Activated effector memory CD4-positive, alpha-beta T cell treated with anti-CD3 and anti-CD28 coated beads, Interleukin-2, amount 50 U/mL, for 16 hours (primary cell): ENCODE data around the gene SLX4IP.

Source experiments
- DNase-seq: peaks from one replicate; pipeline ENCODE4 v3.0.0-alpha.2; 2020

SLX4IP gene

GRCh38 chr20:10524034-10524476 is 89.0 kb downstream of the SLX4IP start:
- DNase-seq: no peak

GRCh38 chr20:10524643-10525042 is 89.5 kb downstream of the SLX4IP start:
- DNase-seq: no peak

- DNase-seq: no peak
Observed at GRCh38 chr20:10527781-10528180, 92.7 kb downstream of the SLX4IP start.

- no peak for DNase-seq
Observed at GRCh38 chr20:10530883-10531282, 95.8 kb downstream of the SLX4IP start.

GRCh38 chr20:10531848-10532247 is 96.7 kb downstream of the SLX4IP start:
- no peak for DNase-seq

DNA sequence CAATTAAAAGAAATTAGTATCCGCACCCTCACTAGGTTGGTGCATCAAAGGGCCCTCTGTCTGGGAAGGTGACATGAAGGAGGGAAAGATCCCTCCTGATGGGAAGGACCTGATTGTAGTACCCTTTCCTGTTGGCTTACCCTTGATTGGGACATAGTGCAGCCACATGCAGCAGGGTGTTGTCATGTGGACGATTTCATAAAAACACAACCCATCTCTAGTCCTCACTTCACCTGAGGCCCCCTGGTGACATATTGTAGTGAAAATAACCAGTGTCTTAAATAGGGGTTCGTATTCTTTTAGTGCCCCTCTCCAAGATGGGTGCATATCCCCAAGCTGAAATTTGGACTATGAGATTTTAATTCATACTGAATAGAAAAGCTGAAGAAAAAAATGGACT is 97.3 kb downstream of the SLX4IP start:
- DNase-seq: no peak

GRCh38 chr20:10536531-10536930 is 101.4 kb downstream of the SLX4IP start:
- no peak for DNase-seq

- DNase-seq: no peak
Observed at GRCh38 chr20:10537850-10538480, 102.9 kb downstream of the SLX4IP start.

DNA sequence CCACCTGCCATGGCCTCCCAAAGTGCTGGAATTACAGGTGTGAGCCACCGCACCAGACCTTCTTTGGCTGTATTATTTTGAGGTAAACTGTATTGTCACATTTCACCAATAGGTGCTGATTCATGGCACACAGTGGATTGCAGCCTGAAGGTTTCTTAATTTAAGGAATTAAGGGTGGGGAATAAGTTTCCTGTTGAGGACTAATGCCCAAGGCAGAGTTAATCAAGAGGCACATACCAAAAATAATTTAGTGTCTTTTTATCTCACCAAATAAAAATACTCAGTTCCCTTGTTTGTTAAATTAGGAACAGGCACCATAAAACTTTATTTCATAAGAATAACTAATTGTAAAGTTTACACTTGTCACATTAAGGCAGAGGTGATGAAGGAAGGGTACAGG is 103.7 kb downstream of the SLX4IP start:
- no peak for DNase-seq

DNA sequence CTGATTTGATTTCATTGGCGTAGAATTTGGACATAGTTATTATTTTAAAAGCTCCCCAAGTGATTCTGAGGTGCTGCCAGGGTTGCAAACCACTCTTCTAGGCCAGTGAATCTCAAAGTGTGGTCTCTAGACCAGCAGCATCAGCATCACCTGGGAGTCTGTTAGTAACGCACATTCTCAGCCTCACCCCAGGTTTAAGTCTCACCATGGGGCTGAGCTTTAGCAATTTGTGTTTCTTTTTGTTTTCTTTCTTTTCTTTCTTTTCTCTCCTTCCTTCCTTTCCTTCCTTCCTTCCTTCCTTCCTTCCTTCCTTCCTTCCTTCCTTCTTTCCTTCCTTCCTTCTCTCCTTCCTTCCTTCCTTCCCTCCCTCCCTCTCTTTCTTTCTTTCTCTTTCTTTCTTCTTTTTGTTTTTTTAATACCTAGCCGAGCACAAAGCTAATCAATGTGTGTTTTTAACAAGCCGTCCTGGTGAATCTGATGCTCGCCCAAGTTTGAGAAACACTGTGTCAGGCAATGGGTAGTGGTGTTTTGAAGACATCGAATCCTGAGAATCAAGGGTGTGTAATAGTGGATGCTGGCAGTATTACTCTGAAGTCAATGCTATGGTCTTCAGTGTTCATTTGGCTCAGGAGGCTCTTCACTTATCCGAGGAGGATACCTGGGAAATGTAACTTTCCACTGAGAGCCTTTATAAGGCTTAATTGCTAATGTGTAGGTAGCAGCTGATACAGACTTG is 104.9 kb downstream of the SLX4IP start:
- DNase-seq: no peak

DNA sequence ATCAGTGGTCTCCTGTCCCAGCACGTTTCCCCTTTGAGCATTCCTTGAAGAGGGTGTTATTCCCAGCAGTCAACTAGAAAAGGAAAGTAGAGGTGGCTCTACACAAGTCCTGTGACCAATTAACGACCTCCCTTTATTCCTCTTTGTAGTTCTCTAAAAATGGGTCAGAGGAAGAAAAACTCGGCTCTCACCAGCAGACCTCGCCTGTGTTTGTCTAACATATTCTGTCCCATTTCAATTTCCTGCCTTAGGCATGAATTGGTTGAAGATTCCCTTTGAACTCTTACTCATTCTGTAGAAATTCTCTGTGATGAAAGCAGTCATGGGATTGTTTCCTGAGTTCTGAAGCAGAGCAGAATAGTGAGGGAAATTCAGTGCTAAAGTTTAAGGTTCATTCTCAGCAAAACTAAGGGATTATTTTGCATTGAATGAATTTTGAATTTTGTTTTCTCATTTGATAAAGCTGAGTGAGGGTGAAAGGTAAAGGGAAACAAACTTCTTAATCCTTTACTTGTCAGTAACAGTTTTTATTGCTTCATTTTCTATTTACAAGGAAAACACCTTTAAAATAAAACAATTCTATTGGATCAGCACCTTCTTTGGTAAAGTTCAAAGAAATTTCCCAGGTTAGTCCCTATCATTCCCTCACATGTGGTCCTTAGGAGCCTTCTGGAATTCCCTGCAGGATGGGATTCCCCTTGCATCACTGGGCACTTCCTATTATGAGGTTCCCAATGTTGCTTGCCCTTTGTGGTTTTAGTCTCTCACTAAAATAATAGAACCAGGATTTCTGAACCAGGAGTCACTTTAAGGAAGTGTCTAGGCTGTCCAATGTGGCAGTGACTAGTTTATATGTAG is 105.8 kb downstream of the SLX4IP start:
- no peak for DNase-seq

GRCh38 chr20:10541668-10542411 is 106.7 kb downstream of the SLX4IP start:
- DNase-seq: no peak

DNA sequence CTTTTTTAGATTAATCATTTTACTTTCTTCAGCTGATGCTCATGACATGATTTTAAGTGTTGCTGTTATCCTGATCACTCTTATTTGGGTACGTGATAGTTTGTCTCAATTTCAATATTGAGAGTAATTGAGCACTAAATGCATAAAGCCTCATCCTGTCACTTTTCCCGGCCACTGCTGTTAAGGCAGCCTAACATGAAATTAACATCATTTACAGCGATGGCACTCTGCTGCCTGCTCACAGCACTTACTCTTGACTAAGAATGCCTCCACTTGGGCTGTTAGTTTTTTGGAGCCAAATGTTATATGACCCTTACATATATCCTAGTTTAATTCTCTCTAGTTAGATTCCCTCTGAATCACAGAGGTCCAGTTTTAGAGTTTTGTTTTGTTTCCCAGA is 107.3 kb downstream of the SLX4IP start:
- no peak for DNase-seq

DNA sequence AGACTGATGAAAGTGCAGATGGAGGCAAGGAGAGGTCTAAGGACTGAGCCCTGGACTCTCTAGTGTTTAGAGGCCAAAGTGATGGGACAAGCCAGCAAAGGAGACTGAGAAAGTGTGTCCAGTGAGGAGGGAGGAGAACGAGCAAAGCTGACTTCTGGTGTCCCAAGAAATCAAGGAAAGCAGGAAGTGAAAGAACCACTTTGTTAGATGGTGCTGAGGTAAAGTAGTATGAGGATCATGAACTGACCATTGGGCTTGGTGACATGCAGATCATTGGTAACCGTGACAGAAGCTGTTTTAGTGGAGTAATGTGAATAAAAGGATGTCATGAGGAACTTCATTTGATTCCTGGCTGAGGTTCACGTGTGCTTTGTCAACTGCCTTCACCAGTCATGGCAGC is 108.4 kb downstream of the SLX4IP start:
- DNase-seq: no peak

- no peak for DNase-seq
Observed at GRCh38 chr20:10547276-10548114, 112.4 kb downstream of the SLX4IP start.

DNA sequence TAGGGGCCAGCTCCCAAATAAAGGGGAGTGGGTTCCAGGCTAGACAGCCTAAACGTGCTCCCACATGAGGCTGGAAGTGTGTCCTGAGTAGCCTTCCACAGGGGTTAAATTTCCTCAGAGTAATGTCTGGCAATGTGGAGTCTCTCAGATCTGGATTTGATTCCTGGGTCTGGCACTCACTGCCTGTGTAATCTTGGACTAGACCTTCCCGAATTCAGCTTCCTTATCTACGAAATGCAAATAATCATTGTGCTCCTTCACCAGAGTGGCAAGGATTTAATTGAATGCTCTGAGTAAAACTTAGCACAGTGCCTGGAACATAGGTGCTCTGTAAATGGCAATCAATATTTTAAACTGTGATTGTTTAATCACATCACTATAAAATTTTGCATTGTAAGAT is 114.4 kb downstream of the SLX4IP start:
- no peak for DNase-seq

DNA sequence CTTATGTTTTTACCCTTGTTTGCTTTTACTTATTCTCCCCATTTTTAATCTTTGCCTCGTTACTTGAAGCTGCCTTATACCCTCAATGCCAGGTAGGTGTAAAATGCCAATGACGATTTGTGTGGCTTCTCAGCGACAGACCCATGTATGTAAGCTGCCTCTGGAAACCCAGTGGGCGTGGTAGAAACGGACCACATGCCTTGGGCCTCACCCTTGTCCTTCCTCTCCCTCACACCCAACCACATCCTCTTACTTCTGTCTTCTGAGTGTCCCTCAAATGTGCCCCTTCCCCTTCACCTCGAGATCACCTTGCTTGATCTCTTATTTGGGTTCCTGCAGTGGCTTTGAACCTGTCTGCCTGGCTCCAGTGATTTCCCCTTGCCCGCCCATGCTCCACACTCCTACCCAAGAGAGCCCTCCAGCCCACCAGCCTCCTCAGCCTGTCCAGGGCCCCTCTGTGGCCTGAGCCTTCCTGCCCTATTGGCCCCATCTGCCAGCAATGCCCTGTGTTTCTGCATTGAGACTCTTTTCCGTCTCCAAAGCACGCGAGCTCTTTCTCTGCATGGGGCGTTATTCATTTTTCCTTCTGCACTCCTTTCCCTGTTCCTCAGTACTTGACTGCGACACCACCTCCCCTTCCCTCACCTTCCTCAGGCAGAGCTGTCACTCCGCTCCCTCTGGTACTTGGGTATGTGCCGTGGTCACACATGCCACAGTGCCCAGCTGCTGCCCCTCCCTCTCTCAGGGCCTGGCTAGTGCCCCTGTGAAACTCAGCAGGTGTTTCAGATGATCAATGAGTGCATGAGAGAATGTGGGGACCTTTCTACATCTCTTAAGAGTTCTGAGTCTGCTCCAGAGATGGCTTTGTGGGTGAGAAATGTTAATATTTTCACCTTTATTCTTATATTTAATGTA is 115.4 kb downstream of the SLX4IP start:
- no peak for DNase-seq

GRCh38 chr20:10551732-10552724 is 116.9 kb downstream of the SLX4IP start:
- DNase-seq: no peak

DNA sequence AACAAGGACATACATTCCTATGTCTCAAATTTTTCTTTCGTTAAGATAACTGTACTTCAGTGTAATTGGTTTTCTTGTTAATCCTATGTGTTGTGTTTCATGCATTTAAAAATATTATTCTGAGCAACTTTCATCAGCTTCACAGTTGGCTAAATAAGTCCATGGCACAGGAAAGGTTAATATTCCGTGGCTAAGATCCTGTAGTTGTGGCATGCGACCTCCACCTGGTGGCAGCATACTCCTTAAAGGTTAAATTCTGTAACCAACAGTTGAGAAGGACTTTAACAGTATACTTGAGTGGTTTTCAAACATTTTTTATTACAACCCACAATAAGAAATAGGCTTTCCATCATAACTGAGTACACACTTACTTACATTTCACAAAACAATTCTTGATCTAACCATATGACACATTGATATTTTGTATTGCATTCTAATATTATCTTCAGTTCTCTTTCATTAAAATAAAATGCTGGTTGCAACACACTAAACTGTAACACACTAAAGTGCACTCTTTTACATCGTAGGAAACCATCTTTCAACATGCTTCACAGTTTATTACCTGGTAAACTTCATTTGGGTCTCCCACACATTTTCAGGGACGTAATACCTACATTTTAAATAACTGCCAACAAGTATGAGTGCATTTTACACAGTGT is 118.3 kb downstream of the SLX4IP start:
- peak; percentile 75 for DNase-seq
